Natural killer cell (primary cell): Measurements from ENCODE around the gene CYP2E1. TPM values are rescaled to one million over a fixed set of nuclear protein-coding genes. Genes with fewer than 3 reads are reported as not detected.
"Not testable (repeated sequence)": the region's sequence is repeated elsewhere in the genome, so short reads cannot be mapped to it uniquely, and the experiment has no call there.

ENCODE experiments used
- ATAC-seq, 3 donors: fragments of 150-1000 bp in 2 of 3; fragments of 200-7000 bp in 1 of 3; cut with Tn5 transposase; 1 replicate in 1 of 3; 2 replicates in 2 of 3; pipeline ENCODE4 v1.10.0; 2021; ENCODE audit warnings: mild to moderate bottlenecking in 2 of 3, moderate library complexity in 2 of 3
- DNase-seq, 2 donors: peaks; one replicate each; pipeline versions ENCODE4 v3.0.0 to v3.0.0-alpha.2; 2013 to 2021; ENCODE audit warnings: mixed read lengths in 1 of 2
- H3K27ac ChIP-seq: one replicate; pipeline ENCODE4 v1.5.1; 2013; ENCODE audit warnings: mild to moderate bottlenecking, low read length
- H3K27me3 ChIP-seq: one replicate; pipeline ENCODE4 v1.6.1; 2013; ENCODE audit warnings: low read length; ENCODE audit not compliant: control insufficient read depth, insufficient read depth
- H3K36me3 ChIP-seq: one replicate; pipeline ENCODE4 v1.6.1; 2013; ENCODE audit warnings: low read length; ENCODE audit not compliant: control insufficient read depth, insufficient read depth
- H3K4me1 ChIP-seq: one replicate; pipeline ENCODE4 v1.6.1; 2013; ENCODE audit warnings: low read length; ENCODE audit not compliant: control insufficient read depth, insufficient read depth
- H3K4me3 ChIP-seq: one replicate; pipeline ENCODE4 v1.5.1; 2013; ENCODE audit warnings: low read length
- H3K9me3 ChIP-seq: one replicate; pipeline ENCODE4 v1.6.1; 2013; ENCODE audit warnings: low read length; ENCODE audit not compliant: control insufficient read depth, insufficient read depth
- H3K27ac Mint-ChIP-seq, 2 donors: one replicate each; pipeline ENCODE4 v1.8.0; 2022; ENCODE audit warnings: mild to moderate bottlenecking in 2 of 2, mixed read lengths in 2 of 2, moderate library complexity in 1 of 2
- H3K27me3 Mint-ChIP-seq, 2 donors: one replicate each; pipeline ENCODE4 v1.8.0; 2022; ENCODE audit warnings: low read depth in 2 of 2, mixed read lengths in 2 of 2
- H3K36me3 Mint-ChIP-seq: one replicate; pipeline ENCODE4 v1.8.0; 2022; ENCODE audit warnings: mixed read lengths
- H3K4me1 Mint-ChIP-seq, 2 donors: one replicate each; pipeline ENCODE4 v1.8.0; 2022; ENCODE audit warnings: mixed read lengths in 2 of 2
- H3K4me3 Mint-ChIP-seq: one replicate; pipeline ENCODE4 v1.8.0; 2022; ENCODE audit warnings: mild to moderate bottlenecking, moderate library complexity, mixed read lengths
- H3K9me3 Mint-ChIP-seq, 2 donors: one replicate each; pipeline ENCODE4 v1.8.0; 2022; ENCODE audit warnings: mixed read lengths in 2 of 2
- CTCF ChIP-seq: fragments of 200-600 bp; IDR thresholded peaks from one replicate; pipeline ENCODE4 v1.8.0; 2022; ENCODE audit warnings: antibody characterized with exemption
- WGBS: methylation state at CpG from one replicate; pipeline ENCODE4 v1.1.7; 2013; ENCODE audit warnings: missing lambda C conversion rate; ENCODE audit not compliant: insufficient coverage; 5-methylcytosine and 5-hydroxymethylcytosine counted together
- intact Hi-C: fragments of 100-400 bp; cut with micrococcal nuclease; formaldehyde crosslinking; loops from one replicate; pipeline ENCODE4 v1.14.2; 2022
- total RNA-seq, 4 donors: library from RNA; stranded (reverse); fragments of 120-200 nt in 1 of 4; gene quantifications; one replicate each; pipeline versions ENCODE4 v1.2.3 to v1.2.4, GENCODE V29; 2013 to 2022

CYP2E1 gene
- total RNA-seq, 3 donors from 2014 or later (not counting 1 experiment from before 2014, with no cell fraction given), result 2.8 to 3.8 (median 2.9) TPM

GRCh38 chr10:133536198-133536597 lies 9.0 kb downstream of the CYP2E1 start:
- H3K27me3 ChIP-seq, result no peaks in the 10 kb centered on the region
- H3K36me3 Mint-ChIP-seq, result no peaks in the 10 kb centered on the region
- H3K9me3 Mint-ChIP-seq, result no peaks in the 10 kb centered on the region
- no peaks in the 10 kb centered on the region for H3K4me1 Mint-ChIP-seq
- H3K27me3 Mint-ChIP-seq, result peaks cover 6 to 15% of the 10 kb centered on the region in 2 donors
- H3K27ac ChIP-seq, result no peak overlapping the region
- intact Hi-C loops, result no loop called here
- DNase-seq (no peak), ATAC-seq (no peak)
- H3K9me3 ChIP-seq, result no peaks in the 10 kb centered on the region
- no peak overlapping the region for H3K4me3 Mint-ChIP-seq
- H3K4me3 ChIP-seq, result no peak overlapping the region
- H3K27ac Mint-ChIP-seq, result no peak overlapping the region
- WGBS, result 54% methylated on average over 3 of the region's 4 CpGs
- no peak for TF ChIP-seq CTCF
- no peaks in the 10 kb centered on the region for H3K4me1 ChIP-seq
- H3K36me3 ChIP-seq, result no peaks in the 10 kb centered on the region

DNA sequence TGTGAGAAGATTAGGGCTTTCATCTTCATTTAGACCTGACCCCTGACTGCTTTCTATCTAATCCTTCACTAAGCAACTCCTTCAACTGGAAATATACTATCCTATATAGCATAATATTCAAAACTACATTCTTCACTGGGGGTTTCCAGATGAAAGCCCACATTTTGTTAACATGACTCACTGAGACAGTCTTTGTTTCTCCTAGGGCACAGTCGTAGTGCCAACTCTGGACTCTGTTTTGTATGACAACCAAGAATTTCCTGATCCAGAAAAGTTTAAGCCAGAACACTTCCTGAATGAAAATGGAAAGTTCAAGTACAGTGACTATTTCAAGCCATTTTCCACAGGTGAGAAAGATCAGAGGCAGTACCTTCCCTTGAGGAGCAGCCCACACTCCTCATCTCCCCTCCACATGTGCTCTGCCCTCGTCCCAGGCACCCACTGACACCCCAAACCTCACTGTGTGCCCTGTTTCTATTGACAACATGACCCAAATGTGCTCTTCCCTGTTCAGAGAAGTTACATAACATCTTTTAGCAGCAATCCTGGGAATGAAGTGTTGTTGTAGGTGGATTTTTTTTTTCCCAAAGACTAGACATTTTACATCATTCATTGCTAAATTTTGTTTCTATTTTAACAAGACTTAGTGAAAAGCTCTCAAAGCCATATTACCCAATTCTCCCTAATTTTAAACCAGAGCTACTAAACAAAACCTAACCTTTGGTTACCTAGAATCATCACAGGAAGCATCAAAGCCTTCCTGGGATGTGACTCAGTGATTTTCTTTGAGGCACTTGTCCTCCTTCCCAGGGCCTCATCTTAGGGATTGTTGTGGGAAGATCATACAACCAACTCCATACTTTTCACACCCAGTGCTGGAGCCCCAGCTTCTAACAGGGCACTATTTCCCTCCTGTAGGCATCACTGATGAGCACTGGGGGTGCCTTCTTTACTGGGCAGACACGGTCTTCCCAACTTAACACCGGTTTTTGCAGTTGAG lies 10.7 kb downstream of the CYP2E1 start:
- no peaks in the 10 kb centered on the region for H3K27me3 ChIP-seq
- H3K9me3 ChIP-seq, result no peaks in the 10 kb centered on the region
- no peak overlapping the region for H3K4me3 Mint-ChIP-seq
- H3K27ac Mint-ChIP-seq, result no peak overlapping the region
- no peaks in the 10 kb centered on the region for H3K36me3 ChIP-seq
- H3K27ac ChIP-seq, result no peak overlapping the region
- no peaks in the 10 kb centered on the region for H3K36me3 Mint-ChIP-seq
- 57% methylated on average over 4 of the region's 4 CpGs for WGBS
- ATAC-seq (no peak), DNase-seq (no peak)
- H3K4me1 Mint-ChIP-seq, result no peaks in the 10 kb centered on the region
- TF ChIP-seq CTCF, result no peak
- intact Hi-C loops, result no loop called here
- no peak overlapping the region for H3K4me3 ChIP-seq
- H3K9me3 Mint-ChIP-seq, result no peaks in the 10 kb centered on the region
- H3K27me3 Mint-ChIP-seq, result peaks cover 0 to under 1% of the 10 kb centered on the region in 2 donors
- no peaks in the 10 kb centered on the region for H3K4me1 ChIP-seq

GRCh38 chr10:133541441-133541975 lies 14.3 kb downstream of the CYP2E1 start:
- H3K4me1 ChIP-seq, H3K4me3 Mint-ChIP-seq, H3K9me3 Mint-ChIP-seq, ATAC-seq, DNase-seq, intact Hi-C loops, H3K4me3 ChIP-seq, H3K36me3 Mint-ChIP-seq, H3K27me3 Mint-ChIP-seq, H3K27me3 ChIP-seq, H3K9me3 ChIP-seq, H3K36me3 ChIP-seq, H3K27ac ChIP-seq, H3K4me1 Mint-ChIP-seq, H3K27ac Mint-ChIP-seq: not testable (repeated sequence)
- 85% methylated on average over 5 of the region's 6 CpGs for WGBS

GRCh38 chr10:133544506-133544905 lies 17.3 kb downstream of the CYP2E1 start:
- no peaks in the 10 kb centered on the region for H3K27me3 ChIP-seq
- no peaks in the 10 kb centered on the region for H3K9me3 ChIP-seq
- WGBS, result 71% methylated on average over 1 of the region's 1 CpG
- no peak for TF ChIP-seq CTCF
- H3K4me3 ChIP-seq, result no peak overlapping the region
- no peak overlapping the region for H3K27ac ChIP-seq
- ATAC-seq, result no peak
- Mint-ChIP-seq H3K9me3 (peaks cover 3 to 8% of the 10 kb centered on the region in 2 donors), H3K4me1 (peaks cover 5 to 6% of the 10 kb centered on the region in 2 donors), H3K27ac (no peak overlapping the region), H3K36me3 (peaks cover 11% of the 10 kb centered on the region), H3K4me3 (no peak overlapping the region), H3K27me3 (peaks cover 16 to 19% of the 10 kb centered on the region in 2 donors)
- DNase-seq, result no peak
- intact Hi-C loops, result no loop called here
- H3K4me1 ChIP-seq, result no peaks in the 10 kb centered on the region
- H3K36me3 ChIP-seq, result no peaks in the 10 kb centered on the region
